Measurements from ENCODE around the gene PCDHGA7.
"Not testable (repeated sequence)": the region's sequence is repeated elsewhere in the genome, so short reads cannot be mapped to it uniquely, and the experiment has no call there.

- not testable (repeated sequence) for TF ChIP-seq CTCF (IDR thresholded peaks at IDR 0.05; ENCODE audit: extremely low read depth in 1 of 2, insufficient read depth in 1 of 2, low read depth in 1 of 2, low read length in 2 of 2); EZH2 (IDR thresholded peaks at IDR 0.05; ENCODE audit: borderline replicate concordance, low read depth, low read length, severe bottlenecking); POLR2AphosphoS5 (IDR thresholded peaks at IDR 0.05; ENCODE audit: insufficient read depth, low read depth, low read length); POLR2A (IDR thresholded peaks at IDR 0.05; ENCODE audit: low read depth, low read length); MYC (IDR thresholded peaks at IDR 0.05; ENCODE audit: low read depth, low read length); JUN (IDR thresholded peaks at IDR 0.05; ENCODE audit: borderline replicate concordance, insufficient read depth, insufficient read length, low read depth); MAX (IDR thresholded peaks at IDR 0.05; ENCODE audit: insufficient read depth, insufficient read length); GATA2 (IDR thresholded peaks at IDR 0.05; ENCODE audit: insufficient read depth, insufficient read length, low read depth, low read length)
Measured at GRCh38 chr5:141346017-141346416, 36.5 kb upstream of the PCDHGA7 start.
